ENCODE results near the gene FARSA.

DNA sequence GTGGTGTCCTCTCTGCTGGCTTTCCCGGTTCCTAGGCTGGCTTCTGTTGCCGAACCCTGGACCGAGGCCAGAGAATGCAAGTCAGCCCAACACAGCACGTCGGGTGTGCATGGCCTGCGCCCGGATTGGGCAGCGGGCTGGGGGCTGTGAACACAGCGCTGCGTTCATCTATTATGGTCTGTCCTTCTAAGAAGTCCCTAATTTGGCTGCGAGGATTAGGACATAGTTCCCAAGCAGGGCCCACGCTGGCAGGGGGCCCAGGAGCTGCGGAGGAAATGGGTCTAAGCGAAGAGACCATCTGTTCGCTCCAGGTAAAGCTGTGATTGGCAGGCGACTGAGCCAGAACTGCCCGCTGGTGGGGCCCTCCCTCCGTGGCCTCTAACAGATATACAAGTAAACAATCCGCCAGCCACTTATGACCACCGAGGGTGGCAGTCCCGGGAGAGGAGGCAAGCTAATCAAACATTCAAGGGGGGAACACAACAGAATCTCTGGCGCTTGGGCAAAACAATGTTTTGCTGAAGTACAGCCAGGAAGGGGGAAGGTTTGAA, 20.4 kb downstream of the FARSA start:
- TF ChIP-seq, protein P1, sequence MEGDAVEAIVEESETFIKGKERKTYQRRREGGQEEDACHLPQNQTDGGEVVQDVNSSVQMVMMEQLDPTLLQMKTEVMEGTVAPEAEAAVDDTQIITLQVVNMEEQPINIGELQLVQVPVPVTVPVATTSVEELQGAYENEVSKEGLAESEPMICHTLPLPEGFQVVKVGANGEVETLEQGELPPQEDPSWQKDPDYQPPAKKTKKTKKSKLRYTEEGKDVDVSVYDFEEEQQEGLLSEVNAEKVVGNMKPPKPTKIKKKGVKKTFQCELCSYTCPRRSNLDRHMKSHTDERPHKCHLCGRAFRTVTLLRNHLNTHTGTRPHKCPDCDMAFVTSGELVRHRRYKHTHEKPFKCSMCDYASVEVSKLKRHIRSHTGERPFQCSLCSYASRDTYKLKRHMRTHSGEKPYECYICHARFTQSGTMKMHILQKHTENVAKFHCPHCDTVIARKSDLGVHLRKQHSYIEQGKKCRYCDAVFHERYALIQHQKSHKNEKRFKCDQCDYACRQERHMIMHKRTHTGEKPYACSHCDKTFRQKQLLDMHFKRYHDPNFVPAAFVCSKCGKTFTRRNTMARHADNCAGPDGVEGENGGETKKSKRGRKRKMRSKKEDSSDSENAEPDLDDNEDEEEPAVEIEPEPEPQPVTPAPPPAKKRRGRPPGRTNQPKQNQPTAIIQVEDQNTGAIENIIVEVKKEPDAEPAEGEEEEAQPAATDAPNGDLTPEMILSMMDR (conservative IDR thresholded peaks at IDR 0.05): no peak
- TF ChIP-seq ZFX (IDR thresholded peaks at IDR 0.05): peak; percentile 47; the same call in 1 of the 2 replicates

All from C4-2B (cell line).